Dermis blood vessel endothelial cell (primary cell): ENCODE data around the gene PHEX. TPM values are rescaled to one million over a fixed set of nuclear protein-coding genes. Genes with fewer than 3 reads are reported as not detected.
A peak's percentile ranks its signal among the peaks of the same experiment; 100 is the strongest.

Experiments
- DNase-seq: peaks from one replicate; pipeline ENCODE4 v3.0.0; 2010
- total RNA-seq: library from RNA; depleted of rRNA; stranded (reverse); fragments of >200 nt; gene quantifications from 2 replicates; pipeline ENCODE4 v1.2.3, GENCODE V29; 2014

The PHEX gene
- total RNA-seq, 1 donor from 2014 or later = under 0.01 TPM

DNA sequence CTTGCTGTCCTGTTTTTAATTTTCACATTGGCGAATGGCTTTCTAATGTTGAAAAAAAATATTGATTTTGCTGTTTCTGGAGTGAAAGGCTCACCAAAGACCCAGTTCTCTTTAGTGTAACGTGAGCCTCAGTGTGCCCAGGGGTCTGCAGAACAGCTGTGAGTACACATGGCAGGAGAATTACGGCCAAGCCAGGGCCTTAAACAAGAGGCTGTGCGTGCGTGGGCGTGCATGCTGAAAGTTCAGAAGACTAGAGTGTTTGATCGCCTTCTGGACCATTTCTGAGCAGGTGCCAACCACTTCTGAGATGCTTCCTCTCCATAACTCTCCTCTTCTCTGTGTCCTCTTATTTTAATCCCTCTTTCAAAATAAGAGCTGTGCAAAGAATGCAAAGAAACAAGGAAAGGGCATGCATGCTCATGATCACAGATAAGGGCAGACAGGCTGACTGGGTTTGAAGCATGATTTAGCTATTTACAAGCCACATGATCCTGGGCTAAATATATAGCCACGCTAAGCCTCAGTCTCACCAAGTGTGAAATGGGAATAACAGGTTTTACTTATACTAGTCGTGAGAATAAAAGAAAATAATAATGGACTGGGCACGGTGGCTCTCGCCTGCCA lies 9.9 kb downstream of the PHEX start:
- no peak for DNase-seq

DNA sequence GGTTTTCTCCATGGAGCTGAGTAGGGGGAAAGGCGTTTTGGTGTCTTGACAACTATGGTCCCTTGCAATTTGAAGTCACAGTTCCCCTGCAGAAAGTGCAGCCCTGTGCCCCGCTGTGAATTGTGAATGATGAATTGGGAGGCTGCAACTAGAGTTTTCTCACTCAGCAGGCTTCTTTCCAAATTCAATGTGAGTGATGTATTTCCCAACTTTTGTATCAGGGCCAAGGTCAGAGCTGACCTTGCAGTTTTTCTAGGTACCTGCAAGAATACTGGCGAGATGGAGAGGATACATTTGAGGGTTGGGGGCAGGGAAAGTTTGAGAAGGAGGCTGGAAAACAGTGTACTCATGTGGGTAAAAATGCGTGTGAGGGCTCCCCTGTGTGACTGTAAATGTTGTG lies 11.7 kb downstream of the PHEX start:
- DNase-seq = no peak

DNA sequence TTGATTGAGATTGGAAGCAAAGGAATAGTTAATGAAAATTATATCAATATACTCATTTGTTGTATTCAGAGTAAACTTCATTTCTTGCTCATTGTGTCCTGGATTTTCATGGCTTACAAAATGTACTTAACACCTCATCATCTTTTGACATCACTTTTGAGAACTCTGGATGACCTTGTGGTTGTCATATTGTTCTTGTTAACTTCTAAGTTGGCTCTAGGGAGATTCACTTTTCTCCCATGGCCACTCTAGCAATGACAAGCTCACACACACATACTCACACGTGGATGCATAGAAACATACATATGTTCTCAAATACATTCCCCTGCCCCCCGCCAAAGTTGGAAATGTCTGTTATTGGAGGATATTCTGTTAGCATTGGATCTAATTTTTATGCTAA lies 15.3 kb downstream of the PHEX start:
- DNase-seq = no peak

DNA sequence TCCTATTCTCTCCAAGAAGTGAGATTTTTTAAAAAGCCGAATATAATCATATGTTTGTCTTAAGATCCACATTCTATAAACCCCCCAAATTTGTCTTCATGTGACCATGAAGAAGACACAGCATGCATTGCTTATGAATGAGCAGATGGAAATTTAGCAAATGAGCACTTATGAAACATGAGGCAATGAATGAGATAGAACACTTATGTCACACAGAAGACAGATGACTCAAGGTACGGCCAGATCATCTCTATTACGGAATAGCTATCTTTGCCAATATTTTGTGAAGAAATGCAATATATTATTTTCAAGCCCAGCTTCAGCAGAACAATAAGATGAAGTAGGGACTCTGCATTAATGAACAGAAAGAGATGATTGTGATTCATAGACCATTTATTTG lies 21.4 kb downstream of the PHEX start:
- no peak for DNase-seq

- no peak for DNase-seq
Observed at GRCh38 chrX:22056235-22056634, 24.1 kb downstream of the PHEX start.

GRCh38 chrX:22057667-22058066 lies 25.5 kb downstream of the PHEX start:
- no peak for DNase-seq

GRCh38 chrX:22059775-22060174 lies 27.6 kb downstream of the PHEX start:
- no peak for DNase-seq

DNA sequence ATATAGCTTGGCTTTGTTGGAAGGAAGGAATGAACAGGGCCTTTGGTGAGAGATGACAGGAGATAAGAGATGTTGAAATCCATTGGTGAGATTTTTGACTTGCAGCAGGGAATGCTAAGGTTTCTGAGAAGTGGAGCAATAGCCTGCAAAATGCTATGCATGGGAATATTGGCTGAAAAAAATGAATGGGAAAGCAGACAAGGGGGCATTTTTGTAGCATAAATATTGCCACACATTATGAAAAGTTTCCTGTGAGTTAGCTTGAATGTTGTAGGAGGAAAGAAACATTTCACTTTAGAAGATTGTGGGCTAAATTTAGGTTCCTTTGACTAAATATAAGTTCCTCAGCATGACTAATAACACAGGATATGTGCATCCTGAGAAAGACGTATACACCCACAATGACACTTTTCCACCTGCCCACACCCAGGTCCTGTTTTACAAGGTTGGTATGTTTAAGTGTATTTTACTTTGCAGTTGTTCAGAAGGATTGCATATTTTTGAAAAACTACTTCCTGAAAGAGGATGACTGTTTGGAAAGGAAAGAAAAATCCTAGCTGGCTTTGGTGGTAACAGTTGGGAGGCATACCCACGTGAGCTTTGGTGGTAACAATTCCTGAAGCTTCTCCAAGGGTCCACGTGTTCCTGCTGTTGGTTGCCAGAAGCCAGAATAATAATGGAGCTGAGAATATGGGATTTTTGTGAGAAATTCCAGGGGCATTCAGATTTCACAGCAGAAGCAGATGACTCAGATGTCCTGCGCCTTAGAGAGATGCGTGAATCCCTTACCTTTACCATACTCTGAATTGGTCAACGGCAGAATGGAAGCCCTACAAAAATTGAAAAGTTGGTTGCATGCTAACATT lies 28.5 kb downstream of the PHEX start:
- DNase-seq = peak; percentile 35

DNA sequence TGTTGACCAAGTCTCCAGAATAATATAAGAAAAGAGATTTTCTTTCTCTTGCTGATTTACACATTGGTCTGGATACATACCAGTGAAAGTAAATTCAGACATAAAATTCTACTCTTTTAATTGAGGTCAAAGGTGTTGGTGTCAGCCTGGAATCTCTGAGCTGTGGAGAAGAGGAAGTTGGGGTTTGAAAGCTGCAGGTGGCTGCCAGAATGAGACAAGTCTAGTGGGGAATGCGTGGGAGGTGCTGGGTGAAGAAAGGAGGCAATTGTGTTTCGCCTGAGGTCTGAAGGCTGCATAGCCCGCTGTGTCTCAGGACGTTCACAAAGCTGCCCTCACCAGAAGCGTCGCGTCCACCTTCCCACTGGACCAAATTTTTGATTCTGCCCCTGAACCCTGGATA lies 31.2 kb downstream of the PHEX start:
- DNase-seq = peak; percentile 15

DNA sequence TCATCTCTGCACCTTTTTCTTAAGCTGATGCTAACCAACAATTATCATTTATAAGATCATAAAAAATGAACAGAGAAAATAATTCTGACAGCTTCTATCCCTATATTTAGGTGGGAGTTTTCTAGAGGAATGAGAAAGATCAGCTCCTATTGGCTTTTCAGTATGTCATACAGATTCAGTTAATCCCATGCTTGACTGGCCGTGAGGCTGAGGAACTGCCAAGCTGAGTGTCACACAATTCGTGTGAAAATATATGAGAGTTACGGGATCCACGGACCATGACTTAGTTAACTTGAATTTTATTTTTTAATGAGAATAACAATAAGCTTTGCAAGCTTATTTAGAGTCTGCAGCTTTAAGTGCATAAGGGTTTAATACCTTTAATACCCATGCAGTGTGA lies 37.5 kb downstream of the PHEX start:
- no peak for DNase-seq

DNA sequence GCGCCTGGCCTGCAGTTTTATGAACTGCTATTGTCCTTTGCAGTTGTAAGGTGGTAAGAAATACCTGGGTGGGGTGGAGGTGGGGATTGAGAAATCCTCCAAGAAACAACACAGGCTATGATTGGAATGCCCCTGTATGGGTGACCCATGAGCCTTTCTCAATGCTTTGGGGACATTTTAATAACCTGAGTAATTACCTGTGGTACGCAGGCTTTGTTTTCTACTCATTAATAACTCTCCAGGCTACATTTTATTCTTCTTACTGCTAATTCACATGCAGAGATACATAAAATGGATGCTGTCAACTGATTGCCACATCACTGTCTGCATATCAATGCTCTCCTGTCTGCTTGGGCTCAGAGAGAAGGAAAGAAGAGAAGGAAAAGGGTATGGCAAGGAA lies 41.8 kb downstream of the PHEX start:
- DNase-seq = no peak

DNA sequence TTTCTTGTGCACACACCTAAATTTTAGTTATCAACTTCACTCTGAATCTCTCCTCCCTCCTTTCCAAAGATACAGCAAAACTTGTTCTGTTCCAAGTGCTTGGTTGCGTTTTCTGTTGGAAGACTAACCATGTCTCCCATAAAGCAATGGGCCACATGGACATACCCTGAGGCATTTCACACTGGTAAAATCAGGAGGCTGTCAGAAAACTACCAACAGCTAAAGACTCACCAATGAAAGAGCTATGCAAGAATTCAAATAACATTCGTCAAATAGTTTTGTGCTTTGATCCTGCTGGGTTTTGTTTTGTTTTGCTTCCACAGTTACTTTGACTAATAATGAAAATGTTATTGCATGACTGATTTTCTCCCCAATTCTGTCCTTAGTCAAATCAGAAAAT lies 46.0 kb downstream of the PHEX start:
- DNase-seq = no peak

DNA sequence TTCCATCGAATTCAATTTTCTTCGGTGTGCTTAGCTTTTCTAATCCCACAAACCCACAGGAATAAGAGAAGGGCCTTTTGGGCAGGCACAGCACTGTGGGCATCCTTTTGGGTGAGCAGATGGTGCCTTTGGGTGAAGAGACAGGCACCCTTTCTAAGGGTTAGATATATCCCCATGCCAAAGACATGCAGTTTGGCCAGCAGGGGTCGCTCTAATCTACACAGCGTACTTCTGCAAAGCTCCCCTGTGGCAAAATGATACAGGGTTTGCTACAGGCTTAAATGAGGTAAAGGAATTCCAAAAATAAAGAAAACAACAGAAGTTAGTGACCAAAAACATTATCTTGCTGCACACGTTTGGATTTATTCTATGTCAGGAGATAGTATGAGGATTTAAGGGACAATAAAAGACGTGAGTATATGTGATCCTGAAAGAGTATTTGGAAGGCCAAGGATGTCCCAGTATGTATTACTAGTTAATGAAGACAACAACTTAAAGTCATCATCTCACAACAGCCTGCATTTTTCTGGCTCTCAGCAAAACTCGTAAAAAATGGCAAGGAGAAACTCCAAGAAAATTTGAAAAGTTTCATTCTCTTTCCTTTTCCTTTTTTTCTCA lies 49.5 kb downstream of the PHEX start:
- DNase-seq = peak; percentile 73

DNA sequence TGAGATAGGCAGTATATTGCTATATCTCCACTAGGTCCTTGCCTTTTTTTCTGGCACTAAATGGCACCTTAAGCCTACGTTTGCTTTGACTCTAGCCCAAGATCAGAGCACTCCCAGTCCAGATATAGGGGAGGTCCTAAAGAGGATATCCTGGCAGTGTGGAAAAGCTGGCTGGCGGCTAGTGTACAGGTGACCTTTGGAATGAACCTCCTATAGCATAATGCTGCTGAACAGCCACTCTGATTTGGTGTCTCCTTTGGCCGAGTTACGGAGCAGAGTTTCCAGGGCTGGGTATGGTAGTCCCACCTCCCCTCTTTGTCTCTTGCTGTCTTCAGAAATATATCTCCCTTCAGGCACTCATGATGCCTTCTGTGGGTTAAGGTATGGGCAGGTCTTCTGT lies 53.9 kb downstream of the PHEX start:
- DNase-seq = no peak

GRCh38 chrX:22087011-22087557 lies 55.0 kb downstream of the PHEX start:
- DNase-seq = no peak

- no peak for DNase-seq
Observed at GRCh38 chrX:22088326-22088725, 56.2 kb downstream of the PHEX start.

DNA sequence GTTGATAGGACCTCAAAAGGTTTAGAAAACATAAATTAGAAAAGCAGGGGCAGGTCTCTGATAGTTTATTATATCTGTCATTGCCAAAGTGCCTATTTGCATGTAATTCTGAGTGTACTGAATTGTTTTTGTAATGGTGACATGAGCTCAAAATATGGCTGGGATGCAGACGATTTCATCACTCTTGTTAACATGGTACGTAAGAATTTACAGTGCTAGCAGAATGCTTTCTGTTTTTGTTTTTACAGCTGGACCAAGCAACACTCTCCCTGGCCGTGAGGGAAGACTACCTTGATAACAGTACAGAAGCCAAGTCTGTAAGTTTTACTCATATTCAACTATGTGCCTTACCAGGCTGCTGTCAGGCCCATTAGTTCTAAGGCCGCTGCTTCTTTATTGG lies 58.1 kb downstream of the PHEX start:
- no peak for DNase-seq

DNA sequence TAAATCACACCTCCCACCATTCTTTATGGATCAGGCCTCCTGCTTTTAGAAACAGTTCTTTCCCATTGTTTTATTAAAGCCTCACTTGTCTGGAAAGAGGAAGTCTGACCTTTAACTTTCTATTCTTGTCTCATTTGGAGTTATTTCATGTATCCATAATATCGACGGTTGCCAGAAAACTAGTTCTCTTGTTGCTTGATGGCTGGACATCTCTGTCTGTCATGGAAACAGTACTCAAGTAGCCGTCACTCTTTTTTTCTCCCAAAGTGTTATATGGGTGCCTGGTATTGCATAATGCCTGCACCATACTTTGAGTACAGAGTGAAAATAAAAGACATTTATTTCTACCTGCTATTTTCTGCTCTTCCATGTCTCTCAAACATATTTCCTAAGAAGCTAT lies 61.4 kb downstream of the PHEX start:
- DNase-seq = peak; percentile 72

GRCh38 chrX:22095286-22095685 lies 63.2 kb downstream of the PHEX start:
- peak; percentile 3 for DNase-seq

DNA sequence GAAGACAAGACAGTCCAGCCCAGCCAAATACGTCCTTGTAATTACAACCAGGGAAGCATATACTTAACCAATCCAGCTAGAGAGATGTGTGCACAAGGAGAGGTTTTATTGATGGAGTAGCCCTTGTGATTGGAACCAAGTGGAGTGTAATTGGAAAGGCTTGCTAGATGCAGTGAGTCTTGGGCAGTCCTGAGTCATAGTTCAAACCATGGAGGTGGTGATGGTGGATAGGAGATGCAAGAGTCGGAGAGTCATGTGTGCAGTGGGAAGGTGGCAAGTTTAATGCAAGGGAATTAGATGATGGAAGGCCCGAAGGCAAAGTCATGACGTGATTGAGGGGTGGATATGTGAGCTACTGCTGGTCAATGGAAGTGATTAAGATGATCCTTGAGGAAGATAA lies 63.7 kb downstream of the PHEX start:
- no peak for DNase-seq

DNA sequence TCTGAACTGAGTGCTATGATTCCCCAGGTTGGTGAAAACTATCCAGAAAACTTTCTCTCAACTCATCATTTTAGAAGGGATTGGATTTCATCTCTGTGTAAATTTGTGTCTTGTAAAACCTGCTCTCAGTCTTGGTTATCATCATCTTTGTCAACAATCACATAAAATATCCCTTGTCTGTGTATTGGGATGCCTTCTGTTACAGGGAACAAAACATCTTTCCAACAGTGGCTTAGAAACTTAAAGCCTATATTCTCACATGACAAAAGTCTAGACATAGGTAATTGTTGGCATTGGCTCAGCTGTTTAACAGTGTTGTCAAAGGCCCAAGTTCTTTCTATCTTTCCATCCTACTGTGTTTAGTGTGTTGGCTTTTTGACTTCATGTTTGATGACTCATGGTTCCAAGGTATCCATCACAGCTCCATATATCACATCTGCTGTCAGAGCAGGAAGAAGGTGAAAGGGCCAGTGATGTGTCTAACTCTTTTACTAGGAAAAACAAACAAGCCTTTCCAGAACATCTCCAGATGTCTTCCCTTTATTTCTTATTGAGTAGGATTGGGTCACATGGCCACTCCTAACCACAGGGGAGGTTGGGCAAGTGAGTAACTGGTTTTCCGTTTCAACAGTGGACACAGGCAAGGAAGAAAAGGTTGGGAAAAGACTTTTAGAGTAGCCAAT lies 65.0 kb downstream of the PHEX start:
- DNase-seq = peak; percentile 18

- no peak for DNase-seq
Observed at GRCh38 chrX:22105231-22105630, 73.1 kb downstream of the PHEX start.

DNA sequence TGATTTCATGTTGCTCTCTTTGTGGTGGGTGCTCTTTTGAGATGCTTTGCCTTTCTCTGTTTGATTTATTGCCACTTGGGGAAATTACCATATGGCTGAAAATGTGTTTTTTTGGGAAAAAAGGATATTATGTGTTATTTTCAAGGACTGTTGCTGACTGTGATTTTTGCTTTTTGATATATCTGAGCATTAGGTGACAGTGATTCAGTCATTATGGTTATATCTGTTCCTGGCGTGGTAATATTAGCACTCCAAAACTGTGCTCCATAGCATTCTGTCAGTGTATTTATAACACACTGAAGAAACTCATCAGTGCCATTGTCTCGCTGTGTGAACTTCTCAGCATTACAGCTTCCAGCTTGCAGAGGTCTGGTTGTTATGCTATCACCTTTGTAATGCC lies 73.8 kb downstream of the PHEX start:
- no peak for DNase-seq
